GM12878 (cell line): ENCODE results near the gene TRIM3. TPM values are rescaled to one million over a fixed set of nuclear protein-coding genes. Genes with fewer than 3 reads are reported as not detected.

Source experiments
- ATF7 ChIP-seq: fragments of 450-650 bp; IDR thresholded peaks from 2 replicates; pipeline ENCODE4 v1.6.1; 2016; ENCODE audit warnings: low read depth, mild to moderate bottlenecking
- CEBPB ChIP-seq, 2 experiments: fragments of 150-350 bp in 1 of 2; IDR thresholded peaks; 2 replicates each; pipeline ENCODE4 v1.6.1; 2012 to 2014; ENCODE audit warnings: low read depth in 2 of 2, low read length in 2 of 2, borderline replicate concordance in 1 of 2, inconsistent platforms in 1 of 2
- E4F1 ChIP-seq: fragments of 450-650 bp; IDR thresholded peaks from 2 replicates; pipeline ENCODE4 v1.6.1; 2018; ENCODE audit warnings: borderline replicate concordance, mild to moderate bottlenecking; ENCODE audit not compliant: partially characterized antibody
- ETV6 ChIP-seq, 2 experiments: fragments of 450-650 bp in 1 of 2; IDR thresholded peaks in 1 of 2; conservative IDR thresholded peaks in 1 of 2; 2 replicates each; pipeline ENCODE4 v1.6.1; 2014; ENCODE audit warnings: antibody characterized with exemption in 1 of 2, borderline replicate concordance in 1 of 2, low read depth in 1 of 2, mild to moderate bottlenecking in 1 of 2, moderate library complexity in 1 of 2
- IKZF1 ChIP-seq: fragments of 450-650 bp; conservative IDR thresholded peaks from 2 replicates; pipeline ENCODE4 v1.6.1; 2017; ENCODE audit warnings: antibody characterized with exemption, mild to moderate bottlenecking
- MTA3 ChIP-seq: IDR thresholded peaks from 2 replicates; pipeline ENCODE4 v1.6.1; 2012; ENCODE audit warnings: low read length, inconsistent platforms, borderline replicate concordance
- NFIC ChIP-seq: IDR thresholded peaks from 2 replicates; pipeline ENCODE4 v1.6.1; 2012; ENCODE audit warnings: low read depth, mild to moderate bottlenecking, inconsistent platforms, low read length, moderate library complexity
- PBX3 ChIP-seq: IDR thresholded peaks from 2 replicates; pipeline ENCODE4 v1.6.1; 2011; ENCODE audit warnings: mild to moderate bottlenecking, low read depth, low read length, moderate library complexity; ENCODE audit not compliant: insufficient replicate concordance
- RFX5 ChIP-seq: IDR thresholded peaks from 2 replicates; pipeline ENCODE4 v1.6.1; 2011; ENCODE audit warnings: low read depth, low read length, improper control_type of control experiment
- RUNX3 ChIP-seq: IDR thresholded peaks from 2 replicates; pipeline ENCODE4 v1.6.1; 2012; ENCODE audit warnings: low read length, inconsistent platforms
- SIN3A ChIP-seq: IDR thresholded peaks from 2 replicates; pipeline ENCODE4 v1.6.1; 2012; ENCODE audit warnings: low read depth, low read length, improper control_type of control experiment
- SMC3 ChIP-seq: IDR thresholded peaks from 2 replicates; pipeline ENCODE4 v1.6.1; 2011; ENCODE audit warnings: low read length, improper control_type of control experiment, borderline replicate concordance
- SPI1 ChIP-seq: IDR thresholded peaks from 2 replicates; pipeline ENCODE4 v1.6.1; 2011; ENCODE audit warnings: low read depth, mild to moderate bottlenecking, low read length, moderate library complexity, borderline replicate concordance; ENCODE audit not compliant: insufficient read depth
- SRF ChIP-seq, 2 experiments: IDR thresholded peaks; 2 replicates each; pipeline ENCODE4 v1.6.1; 2011; ENCODE audit warnings: low read depth in 2 of 2, low read length in 2 of 2, mild to moderate bottlenecking in 1 of 2, moderate library complexity in 1 of 2
- STAT1 ChIP-seq: fragments of 450-650 bp; conservative IDR thresholded peaks from 2 replicates; pipeline ENCODE4 v1.6.1; 2014; ENCODE audit warnings: antibody characterized with exemption, mild to moderate bottlenecking
- TAF1 ChIP-seq: IDR thresholded peaks from 2 replicates; pipeline ENCODE4 v1.6.1; 2011; ENCODE audit warnings: mild to moderate bottlenecking, low read depth, low read length, borderline replicate concordance
- TCF3 ChIP-seq: IDR thresholded peaks from 2 replicates; pipeline ENCODE4 v1.6.1; 2012; ENCODE audit warnings: low read depth, mild to moderate bottlenecking, low read length, borderline replicate concordance; ENCODE audit not compliant: insufficient read depth
- ZNF207 ChIP-seq: fragments of 450-650 bp; IDR thresholded peaks from 2 replicates; pipeline ENCODE4 v1.6.1; 2014; ENCODE audit warnings: antibody characterized with exemption, mild to moderate bottlenecking, borderline replicate concordance
- ZNF217 ChIP-seq: fragments of 450-650 bp; IDR thresholded peaks from 2 replicates; pipeline ENCODE4 v1.6.1; 2017; ENCODE audit warnings: antibody characterized with exemption, mild to moderate bottlenecking
- ZNF592 ChIP-seq: fragments of 450-650 bp; IDR thresholded peaks from 2 replicates; pipeline ENCODE4 v1.6.1; 2017; ENCODE audit warnings: mild to moderate bottlenecking, moderate library complexity
- polyA plus RNA-seq, 11 experiments: library from polyadenylated mRNA; depleted of rRNA in 4 of 11; unstranded in 6 of 11; stranded (reverse) in 5 of 11; fragments of >200 nt; fragmentation: Nextera tagmentation in 4 of 11; fragmentation: Illumina TruSeq in 1 of 11; extraction: Ambion mirVana in 4 of 11; extraction: Trizol in 1 of 11; gene quantifications; 1 replicate in 1 of 11; 2 replicates in 10 of 11; pipeline versions ENCODE4 v1.2.1 to v1.2.3, GENCODE V29; 2011 to 2016; ENCODE audit warnings: inconsistent platforms in 2 of 11, missing spikeins in 2 of 11, low read depth in 1 of 11
- total RNA-seq, 4 experiments: library from RNA; depleted of rRNA in 3 of 4; stranded (reverse); fragments of >200 nt in 3 of 4; fragmentation: Illumina TruSeq in 1 of 4; extraction: Trizol in 1 of 4; gene quantifications; 2 replicates each; pipeline versions ENCODE4 v1.2.1 to v1.2.3, GENCODE V29; 2013 to 2021

Gene TRIM3
- total and polyA plus RNA-seq, 10 of the 15 experiments (the other 5 are each of a cell fraction or from before 2014, with no cell fraction given) = 0.34 to 11.8 (median 4.8) TPM

- TF ChIP-seq RUNX3 (no peak), IKZF1 (0 out of 2 replicates have a peak, but pooled peaks have one; percentile 17), NFIC (no peak), ETV6 (conservative IDR thresholded peaks at IDR 0.05 in 1 of 2, IDR thresholded peaks at IDR 0.05 in 1 of 2; ENCODE audit: borderline replicate concordance in 1 of 2, low read depth in 1 of 2) (no peak), RFX5 (no peak), ZNF217 (no peak), SIN3A (no peak), ZNF592 (no peak), PBX3 (no peak), MTA3 (no peak), E4F1 (no peak), TCF3 (no peak), CEBPB (IDR thresholded peaks at IDR 0.05; ENCODE audit: borderline replicate concordance in 1 of 2, low read depth in 2 of 2, low read length in 2 of 2) (no peak), SPI1 (peak; percentile 75), ATF7 (no peak), SMC3 (no peak), STAT1 (no peak), TAF1 (peak; percentile 61; the same call in 1 of the 2 replicates), SRF (IDR thresholded peaks at IDR 0.05; ENCODE audit: low read depth in 2 of 2, low read length in 2 of 2) (no peak), ZNF207 (no peak)
Measured at GRCh38 chr11:6468712-6469495, 4.8 kb downstream of the TRIM3 start (continued).
